ENCODE data around the gene PHACTR1. TPM values are rescaled to one million over a fixed set of nuclear protein-coding genes. Genes with fewer than 3 reads are reported as not detected.
"Not testable (repeated sequence)": the region's sequence is repeated elsewhere in the genome, so short reads cannot be mapped to it uniquely, and the experiment has no call there.

The PHACTR1 gene
- 3.3 and 4.3 TPM in 2 replicates for total RNA-seq

DNA sequence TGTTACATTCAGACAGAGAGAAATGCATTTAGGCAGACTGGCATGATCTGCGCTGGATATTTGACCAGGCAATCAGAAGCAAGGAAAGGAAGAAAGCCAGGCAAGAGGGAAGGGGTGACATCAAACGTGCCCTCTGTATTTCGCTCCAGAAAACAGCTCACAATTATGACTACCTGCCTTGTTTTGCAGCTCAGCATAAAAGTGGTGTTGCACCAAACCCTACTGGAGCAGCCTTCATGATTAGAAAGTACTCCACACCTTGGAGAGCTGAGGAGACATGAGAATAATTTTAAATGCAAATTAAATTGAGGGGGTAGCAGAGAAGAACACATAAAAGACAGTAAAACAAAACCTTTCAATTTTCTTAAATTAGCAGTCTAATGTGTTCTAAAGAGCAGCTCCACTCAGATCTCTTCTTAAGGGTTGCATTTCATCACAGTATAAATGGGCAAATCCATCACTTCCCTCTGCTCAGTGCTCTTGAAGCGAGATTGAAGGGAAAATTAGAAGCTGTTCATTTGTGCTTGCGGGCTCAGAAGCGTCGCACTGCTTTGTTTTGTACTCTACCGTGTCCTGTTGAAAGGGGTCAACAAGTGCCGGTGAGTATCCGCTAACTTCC is at the start of gene PHACTR1:
PHACTR1 (plus strand) TSS at position 470 of the 619 bp plus-strand sequence.
- intact Hi-C loops (cut with micrococcal nuclease): no loop called here

- intact Hi-C loops (cut with micrococcal nuclease): no loop called here
Observed at GRCh38 chr6:12666886-12667285, 49.7 kb upstream of the PHACTR1 start.

DNA sequence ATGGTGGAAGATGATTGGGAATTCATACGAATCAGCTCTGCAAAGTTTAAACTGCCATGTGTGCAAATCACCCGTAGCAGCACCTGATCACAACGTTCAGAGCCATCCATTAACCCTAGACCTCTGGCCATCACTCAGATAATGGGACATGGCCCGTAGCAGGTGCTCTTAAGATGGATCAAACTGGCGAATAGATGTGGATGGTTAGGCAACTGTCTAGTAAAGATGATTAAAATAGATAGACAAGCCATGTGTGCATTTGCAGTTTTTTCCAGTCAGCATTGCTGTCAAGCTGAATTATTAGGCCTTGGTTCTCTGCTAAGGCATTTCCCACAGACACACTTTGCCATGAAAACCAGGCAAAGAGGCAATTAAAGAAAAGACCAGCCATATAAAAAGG is 40.6 kb upstream of the PHACTR1 start:
- intact Hi-C loops (cut with micrococcal nuclease): no loop called here

DNA sequence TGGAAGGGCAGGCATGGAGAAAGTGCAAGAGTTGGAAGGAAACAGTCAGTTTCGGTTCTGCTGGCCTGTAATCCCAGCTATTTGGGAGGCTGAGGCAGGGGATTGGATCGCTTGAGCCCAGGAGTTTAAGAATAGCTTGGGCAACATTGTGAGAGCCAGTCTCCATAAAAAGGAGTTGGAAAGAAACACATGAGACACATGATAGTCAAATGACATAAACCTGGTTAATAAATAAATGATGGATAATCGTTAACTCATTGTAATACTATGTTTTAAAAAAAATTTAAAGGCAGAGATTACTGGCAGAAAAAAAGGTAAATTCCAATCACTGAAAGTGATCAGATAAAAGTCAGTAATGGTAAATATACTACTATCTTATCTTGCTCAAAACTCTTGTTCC is 37.2 kb upstream of the PHACTR1 start:
- intact Hi-C loops (cut with micrococcal nuclease): no loop called here

DNA sequence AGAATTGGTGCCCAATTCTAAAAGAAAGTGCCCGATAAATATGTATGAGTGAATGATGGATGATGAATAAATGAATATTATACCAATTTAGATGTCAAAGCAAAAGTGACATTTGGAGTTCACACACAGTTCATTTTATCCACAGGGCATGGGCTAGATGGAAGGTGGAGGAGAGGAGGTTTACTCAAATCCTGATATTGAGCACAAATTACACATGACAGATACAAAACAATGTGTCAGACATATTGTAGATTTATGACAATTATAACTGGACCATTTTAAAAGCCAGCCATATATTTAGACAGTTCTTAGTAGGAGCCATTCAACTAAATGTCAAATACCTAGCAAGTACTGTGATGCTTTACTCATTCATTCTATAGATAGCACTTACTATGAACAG is 23.4 kb upstream of the PHACTR1 start:
- intact Hi-C loops (cut with micrococcal nuclease): no loop called here

DNA sequence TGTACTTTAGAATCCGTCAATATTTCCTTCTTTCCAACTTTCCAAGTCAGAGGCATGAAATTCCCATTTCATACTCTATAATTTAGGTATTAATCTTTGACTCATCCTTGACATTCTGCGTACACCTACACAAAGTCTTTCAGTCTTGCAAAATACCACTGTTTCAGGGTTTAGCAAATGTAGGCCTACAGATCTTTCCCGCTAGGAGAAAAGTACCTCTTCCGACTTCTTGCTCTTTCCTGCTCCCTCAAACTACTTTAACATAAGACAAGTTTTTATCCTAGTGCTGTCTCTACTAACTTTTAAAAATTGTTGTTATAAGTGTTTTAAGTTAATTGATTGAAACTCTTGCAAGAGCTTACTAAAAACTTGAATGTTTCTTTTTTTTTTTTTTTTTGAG is 18.3 kb upstream of the PHACTR1 start:
- intact Hi-C loops (cut with micrococcal nuclease): no loop called here

DNA sequence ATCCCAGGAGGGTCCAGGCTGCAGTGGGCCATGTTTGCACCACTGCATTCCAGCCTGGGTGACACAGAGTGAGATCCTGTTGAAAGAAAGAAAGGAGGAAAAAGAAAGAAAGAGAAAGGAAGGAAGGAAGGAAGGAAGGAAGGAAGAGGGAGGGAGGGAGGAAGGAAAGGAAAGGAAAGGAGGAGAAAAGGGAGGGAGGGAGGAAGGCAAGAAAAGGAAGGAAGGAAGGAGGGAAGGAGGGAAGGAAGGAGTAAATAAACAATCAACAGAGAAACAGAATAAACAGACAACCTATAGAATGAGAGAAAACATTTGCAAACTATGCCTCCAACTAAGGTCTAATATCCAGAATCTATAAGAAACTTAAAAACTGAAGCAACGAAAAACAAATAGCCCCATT is 11.6 kb upstream of the PHACTR1 start:
- intact Hi-C loops (cut with micrococcal nuclease): no loop called here

GRCh38 chr6:12709116-12709515 is 7.5 kb upstream of the PHACTR1 start:
- intact Hi-C loops (cut with micrococcal nuclease): no loop called here

DNA sequence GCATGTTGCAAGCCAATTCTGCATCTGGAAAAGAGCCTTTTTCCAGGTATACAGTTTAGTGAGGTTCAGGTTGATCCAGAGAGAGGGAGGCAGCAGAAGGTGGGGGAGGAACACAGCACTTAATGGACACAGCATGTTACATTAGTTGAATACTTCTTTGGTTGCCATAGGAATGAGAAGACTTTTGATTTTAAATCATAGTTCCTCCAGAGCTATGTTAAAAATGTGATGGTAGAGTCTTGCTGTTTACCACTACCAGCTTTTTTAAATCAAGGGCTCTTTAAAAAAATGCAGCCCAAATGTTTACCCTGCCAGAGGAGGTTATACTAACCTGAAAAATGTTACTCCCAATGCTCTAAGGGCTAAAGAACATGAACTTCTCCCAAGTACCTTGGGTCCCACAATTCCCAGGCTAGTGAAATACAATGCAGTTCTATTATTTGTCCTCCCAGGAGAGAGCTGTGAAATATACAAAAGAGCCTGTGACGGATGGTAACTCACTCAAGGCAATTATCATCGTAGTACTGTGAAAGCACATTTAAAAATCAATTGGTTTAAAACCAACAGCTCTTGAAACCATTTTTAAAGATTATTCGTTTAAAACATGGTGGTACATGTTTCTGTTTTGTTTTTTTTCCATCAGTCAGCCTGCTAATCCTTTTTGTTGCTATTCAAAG is 6.9 kb upstream of the PHACTR1 start:
- intact Hi-C loops (cut with micrococcal nuclease): no loop called here

DNA sequence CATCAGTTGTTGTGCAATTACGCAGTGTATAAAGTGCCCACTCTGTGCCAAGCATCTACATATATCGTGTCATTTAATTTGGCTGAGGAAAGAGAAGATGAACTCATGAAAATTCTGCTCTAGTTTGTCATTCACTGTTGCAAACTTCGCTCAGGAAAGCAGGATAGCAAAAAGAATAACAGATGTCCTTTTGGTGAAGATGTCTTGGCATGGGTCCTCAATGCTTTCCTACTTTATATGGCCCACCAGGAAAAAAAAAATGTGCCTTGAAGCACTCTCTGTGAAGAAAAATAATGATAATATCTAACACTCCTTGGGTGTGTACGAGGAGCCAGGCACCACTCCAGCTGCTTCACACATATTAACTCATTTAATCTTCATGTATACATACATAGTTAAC is 5.6 kb upstream of the PHACTR1 start:
- intact Hi-C loops (cut with micrococcal nuclease): no loop called here

- intact Hi-C loops (cut with micrococcal nuclease): no loop called here
Observed at GRCh38 chr6:12714022-12714421, 2.5 kb upstream of the PHACTR1 start.

DNA sequence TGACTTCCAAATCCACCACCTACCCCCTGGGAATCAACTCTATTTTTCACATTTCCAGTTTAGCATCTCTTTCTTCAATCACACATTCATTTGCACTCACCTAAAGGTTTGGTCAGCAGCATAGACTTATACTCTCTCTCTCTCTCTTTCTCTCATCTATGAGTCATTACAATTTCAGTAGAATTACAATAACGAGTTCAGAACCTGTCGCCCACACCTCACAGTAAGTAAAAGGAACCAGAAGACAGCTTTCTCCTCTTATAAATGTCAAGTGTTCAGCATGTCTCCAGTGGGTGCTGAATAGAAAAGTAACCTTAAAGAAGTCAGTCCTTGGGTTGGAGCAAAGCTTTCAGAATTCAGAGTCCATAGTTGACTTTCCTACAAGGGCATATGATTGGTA is 1.1 kb upstream of the PHACTR1 start:
- intact Hi-C loops (cut with micrococcal nuclease): no loop called here

- intact Hi-C loops (cut with micrococcal nuclease): no loop called here
Observed at GRCh38 chr6:12717356-12717755, 789 bp downstream of the PHACTR1 start.

- intact Hi-C loops (cut with micrococcal nuclease): no loop called here
Observed at GRCh38 chr6:12718015-12718414, 1.4 kb downstream of the PHACTR1 start.

DNA sequence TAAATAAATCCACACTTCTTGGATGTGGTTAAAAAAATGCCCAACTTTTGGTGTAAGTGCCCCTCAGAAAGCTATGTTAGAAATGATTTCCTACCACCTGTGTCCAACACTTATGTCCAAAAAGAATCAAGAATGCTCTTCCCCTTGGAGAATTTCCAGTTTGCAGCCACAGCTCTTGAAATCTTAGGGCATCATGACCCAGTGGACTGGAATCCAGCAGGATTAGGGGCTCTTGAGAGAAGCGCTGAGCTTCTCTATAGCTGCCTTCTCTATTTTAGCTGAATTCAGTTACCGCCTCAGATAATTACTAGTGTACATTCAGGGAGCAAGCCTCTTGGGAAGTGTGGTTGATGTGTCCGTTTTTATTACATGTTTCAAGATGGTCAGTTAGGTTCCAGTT is 2.5 kb downstream of the PHACTR1 start:
- intact Hi-C loops (cut with micrococcal nuclease): no loop called here

DNA sequence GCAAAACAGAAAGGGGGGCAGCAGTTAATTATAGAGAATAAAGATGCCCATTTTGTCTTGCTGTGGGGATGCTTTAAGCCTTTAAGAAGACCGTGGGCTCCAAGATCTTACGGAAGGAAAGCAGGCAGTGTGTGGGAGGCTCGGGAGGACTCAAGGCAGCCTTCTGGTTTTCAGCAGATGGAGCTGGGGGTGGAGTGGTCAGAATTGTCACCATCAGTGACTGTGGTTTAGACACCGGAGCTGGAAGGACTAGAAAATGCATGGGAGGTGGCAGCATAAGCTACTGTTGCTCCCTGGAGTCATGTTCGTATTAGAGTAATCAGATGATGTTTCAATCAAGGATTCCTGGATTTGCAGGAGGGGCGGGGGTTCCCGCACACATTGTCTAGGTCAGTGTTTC is 3.7 kb downstream of the PHACTR1 start:
- intact Hi-C loops (cut with micrococcal nuclease): no loop called here

DNA sequence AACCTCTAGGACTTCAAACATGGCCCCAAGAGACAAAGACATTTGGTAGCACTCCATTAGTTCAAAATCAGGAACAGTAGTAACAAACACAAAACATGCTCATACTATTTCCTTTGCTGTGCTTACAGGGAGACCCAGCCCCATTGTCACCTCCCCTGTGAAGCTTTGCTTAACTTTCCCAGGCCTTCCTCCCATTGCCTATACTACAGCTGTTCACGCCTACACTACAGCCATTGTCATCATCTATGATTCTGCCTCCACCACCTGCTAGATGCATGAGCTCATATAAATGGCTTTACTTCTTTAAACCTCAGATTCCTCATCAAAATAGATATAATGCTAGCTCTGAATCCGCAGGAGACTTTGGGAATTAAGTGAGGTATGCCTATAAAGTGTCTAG is 8.7 kb downstream of the PHACTR1 start:
- intact Hi-C loops (cut with micrococcal nuclease): no loop called here

- intact Hi-C loops (cut with micrococcal nuclease): no loop called here
Observed at GRCh38 chr6:12729467-12729866, 12.9 kb downstream of the PHACTR1 start.

DNA sequence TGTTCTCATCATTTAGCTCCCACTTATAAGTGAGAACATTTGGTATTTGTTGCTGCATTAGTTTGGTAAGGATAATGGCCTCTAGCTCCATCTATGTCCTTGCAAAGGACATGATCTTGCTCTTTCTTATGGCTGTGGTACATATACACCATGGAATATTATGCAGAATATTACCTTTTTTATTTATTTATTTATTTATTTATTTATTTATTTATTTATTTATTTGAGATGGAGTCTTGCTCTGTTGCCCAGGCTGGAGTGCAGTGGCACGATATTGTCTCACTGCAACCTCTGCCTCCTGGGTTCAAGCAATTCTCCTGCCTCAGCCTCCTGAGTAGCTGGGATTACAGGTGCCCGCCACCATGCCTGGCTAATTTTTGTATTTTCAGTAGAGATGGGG is 14.2 kb downstream of the PHACTR1 start:
- intact Hi-C loops (cut with micrococcal nuclease): not testable (repeated sequence)

GRCh38 chr6:12733876-12734275 is 17.3 kb downstream of the PHACTR1 start:
- intact Hi-C loops (cut with micrococcal nuclease): no loop called here

DNA sequence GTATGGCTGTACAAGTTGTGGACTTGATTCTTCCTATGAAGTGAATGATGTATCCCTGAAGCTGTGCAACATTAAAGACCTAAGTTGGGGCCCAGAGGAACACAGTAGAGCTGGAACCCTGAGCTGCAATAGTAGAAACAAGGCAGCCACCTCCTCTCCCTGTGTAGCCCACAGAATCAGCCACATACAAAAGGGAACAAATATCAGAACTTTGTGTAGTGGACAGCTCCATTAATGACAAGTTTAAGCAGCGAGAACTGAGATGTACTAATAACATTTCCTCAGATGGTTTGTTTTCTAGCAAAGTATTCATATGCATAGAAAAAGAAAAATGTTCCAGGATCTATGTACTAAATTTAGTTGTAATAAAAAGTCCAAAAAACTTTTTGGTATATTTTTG is 19.2 kb downstream of the PHACTR1 start:
- intact Hi-C loops (cut with micrococcal nuclease): no loop called here

DNA sequence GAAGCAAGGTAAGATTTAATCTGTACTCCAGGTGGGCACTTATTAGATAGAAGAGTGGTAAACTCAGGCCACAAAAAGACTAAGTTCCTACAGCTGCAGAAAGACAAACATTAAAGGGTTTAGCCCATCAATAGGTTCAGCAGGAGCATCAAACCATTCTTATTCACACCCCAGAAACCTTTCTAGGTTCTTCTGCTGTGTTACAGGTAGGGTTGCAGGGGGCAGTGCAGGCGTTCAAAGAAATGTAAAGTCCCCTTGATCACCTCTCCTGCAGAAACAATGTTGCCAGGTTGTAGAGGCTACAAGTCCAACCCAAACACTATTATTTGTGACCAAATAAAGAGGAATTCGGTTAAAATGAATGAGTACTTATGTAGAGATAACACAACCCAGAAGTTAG is 31.8 kb downstream of the PHACTR1 start:
- intact Hi-C loops (cut with micrococcal nuclease): no loop called here

- intact Hi-C loops (cut with micrococcal nuclease): no loop called here
Observed at GRCh38 chr6:12748815-12749521, 32.4 kb downstream of the PHACTR1 start.
